ENCODE measurements around the gene CACNA1D.
A peak's percentile ranks its signal among the peaks of the same experiment; 100 is the strongest.

CACNA1D gene

GRCh38 chr3:53715815-53716483 is 221.5 kb downstream of the CACNA1D start:
- peak; percentile 35 for DNase-seq (ENCODE audit: low read depth)

GRCh38 chr3:53716998-53717397 is 222.6 kb downstream of the CACNA1D start:
- DNase-seq (ENCODE audit: low read depth): no peak

- DNase-seq (ENCODE audit: low read depth): no peak
Measured at GRCh38 chr3:53718462-53718861, 224.1 kb downstream of the CACNA1D start.

GRCh38 chr3:53719796-53720195 is 225.4 kb downstream of the CACNA1D start:
- no peak for DNase-seq (ENCODE audit: low read depth)

GRCh38 chr3:53721187-53722119 is 227.0 kb downstream of the CACNA1D start:
- DNase-seq (ENCODE audit: low read depth): peak; percentile 24

- DNase-seq (ENCODE audit: low read depth): no peak
Measured at GRCh38 chr3:53724566-53724965, 230.2 kb downstream of the CACNA1D start.

- DNase-seq (ENCODE audit: low read depth): no peak
Measured at GRCh38 chr3:53725387-53725995, 231.1 kb downstream of the CACNA1D start.

GRCh38 chr3:53726643-53727042 is 232.2 kb downstream of the CACNA1D start:
- DNase-seq (ENCODE audit: low read depth): no peak

- DNase-seq (ENCODE audit: low read depth): no peak
Measured at GRCh38 chr3:53728606-53729005, 234.2 kb downstream of the CACNA1D start.

- DNase-seq (ENCODE audit: low read depth): peak; percentile 17
Measured at GRCh38 chr3:53729159-53729558, 234.7 kb downstream of the CACNA1D start.

GRCh38 chr3:53729618-53730017 is 235.2 kb downstream of the CACNA1D start:
- DNase-seq (ENCODE audit: low read depth): no peak

- DNase-seq (ENCODE audit: low read depth): peak; percentile 57
Measured at GRCh38 chr3:53730576-53730975, 236.2 kb downstream of the CACNA1D start.

GRCh38 chr3:53731934-53732624 is 237.7 kb downstream of the CACNA1D start:
- no peak for DNase-seq (ENCODE audit: low read depth)

- DNase-seq (ENCODE audit: low read depth): no peak
Measured at GRCh38 chr3:53733446-53733845, 239.0 kb downstream of the CACNA1D start.

GRCh38 chr3:53739966-53740365 is 245.6 kb downstream of the CACNA1D start:
- DNase-seq (ENCODE audit: low read depth): no peak

GRCh38 chr3:53740956-53741355 is 246.5 kb downstream of the CACNA1D start:
- DNase-seq (ENCODE audit: low read depth): peak; percentile 10

- no peak for DNase-seq (ENCODE audit: low read depth)
Measured at GRCh38 chr3:53744351-53744750, 249.9 kb downstream of the CACNA1D start.

- DNase-seq (ENCODE audit: low read depth): no peak
Measured at GRCh38 chr3:53747559-53747958, 253.1 kb downstream of the CACNA1D start.

- DNase-seq (ENCODE audit: low read depth): no peak
Measured at GRCh38 chr3:53748512-53749271, 254.3 kb downstream of the CACNA1D start.

GRCh38 chr3:53749448-53749847 is 255.0 kb downstream of the CACNA1D start:
- no peak for DNase-seq (ENCODE audit: low read depth)
